ENCODE results near the gene MORN1. TPM values are rescaled to one million over a fixed set of nuclear protein-coding genes. Genes with fewer than 3 reads are reported as not detected.

MORN1 gene
- total RNA-seq, 6 experiments from 2014 or later: 5.3 to 8.9 (median 6.9) TPM

DNA sequence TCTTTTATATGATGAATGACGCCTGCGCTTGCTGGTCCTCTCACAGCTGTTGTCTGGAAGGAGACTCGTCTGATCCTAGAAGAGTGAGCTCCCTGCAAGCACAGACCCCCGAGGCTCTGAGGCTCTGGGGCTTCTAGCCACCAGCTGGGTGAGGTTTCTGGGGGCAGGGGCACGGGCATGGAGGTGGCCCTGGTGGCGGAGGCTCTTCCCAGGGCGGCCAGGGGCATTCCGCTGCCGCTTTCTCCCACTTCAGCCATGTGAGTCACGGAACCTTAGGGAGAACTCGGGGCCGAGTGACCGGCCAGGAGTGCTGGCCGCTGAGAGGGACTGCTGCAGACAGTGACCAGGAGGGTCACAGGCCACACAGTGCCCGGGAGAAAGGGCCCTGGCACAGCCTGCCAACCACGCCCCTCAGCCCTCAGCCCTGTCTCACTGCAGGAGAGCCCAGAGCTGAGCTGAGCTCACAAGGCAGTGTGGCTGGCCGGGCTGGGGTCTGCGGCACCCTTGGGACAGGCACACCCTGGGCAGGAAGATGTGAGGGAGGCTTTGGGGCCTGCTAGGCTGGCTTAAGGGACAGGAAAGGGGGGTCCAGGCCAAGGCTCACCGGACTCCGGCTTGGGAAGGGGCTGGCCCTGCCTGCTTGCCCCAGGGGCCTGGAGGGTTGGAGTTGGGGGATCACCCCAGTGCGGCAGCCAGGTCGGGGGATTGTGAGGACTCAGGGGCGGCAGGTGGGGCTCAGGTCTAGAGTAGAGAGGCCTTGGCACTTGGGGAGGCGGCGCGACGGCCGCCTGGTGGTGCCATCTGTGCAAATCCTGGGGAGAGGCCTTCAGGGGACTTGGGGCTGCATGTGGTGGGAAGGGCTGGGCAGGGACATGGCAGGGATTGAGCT is 35.7 kb downstream of the MORN1 start:
- peaks cover 13% of the 10 kb centered on the region for H3K27me3 Mint-ChIP-seq (ENCODE audit: insufficient read depth)

DNA sequence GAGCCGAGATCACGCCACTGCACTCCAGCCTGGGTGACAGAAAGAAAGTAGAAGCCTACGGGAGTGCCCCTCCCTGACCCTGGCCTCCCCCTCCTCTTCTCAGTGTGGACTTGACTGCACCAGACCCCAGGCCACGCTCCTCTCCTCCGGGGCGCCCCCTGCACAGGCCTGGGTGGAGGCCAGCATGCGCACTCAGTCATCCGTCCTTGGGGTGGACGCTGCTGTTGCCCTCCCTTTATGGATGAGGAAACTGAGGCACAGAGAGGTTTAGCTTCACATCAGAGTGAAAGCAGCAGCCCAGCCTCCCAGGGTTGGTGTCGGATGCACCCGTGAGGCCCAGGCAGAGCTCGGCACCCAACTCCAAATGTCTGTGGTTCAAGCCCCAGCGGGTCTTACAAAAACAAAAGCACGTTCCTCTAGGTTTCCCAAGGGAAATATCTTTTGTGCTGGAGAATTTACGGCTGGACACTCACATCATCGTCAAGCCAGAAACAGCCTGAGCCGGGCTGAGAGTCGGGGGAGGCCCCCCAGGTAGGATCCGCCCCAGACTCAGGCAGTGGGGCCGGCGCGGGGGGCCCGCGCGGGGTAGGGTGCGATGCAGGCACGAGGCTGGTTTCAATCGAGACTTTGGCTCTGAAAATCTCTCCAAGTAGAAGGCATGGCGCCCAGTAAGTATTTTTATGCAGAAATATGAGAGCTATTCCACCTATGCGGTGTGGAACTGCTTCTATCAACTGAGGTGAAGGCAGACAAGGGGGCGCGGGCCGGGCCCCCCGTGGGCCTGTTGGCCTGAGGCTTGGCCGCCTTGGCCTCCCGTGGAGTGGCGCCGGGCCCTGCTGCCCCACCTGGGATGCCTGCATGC is 36.6 kb downstream of the MORN1 start:
- Mint-ChIP-seq H3K27ac (no peak overlapping the region), H3K27me3 (ENCODE audit: insufficient read depth) (peaks cover 15% of the 10 kb centered on the region), H3K4me3 (no peak overlapping the region), H3K9me3 (no peaks in the 10 kb centered on the region), H3K36me3 (ENCODE audit: low read depth) (no peaks in the 10 kb centered on the region), H3K4me1 (ENCODE audit: low read depth) (no peaks in the 10 kb centered on the region)
- no peak for TF ChIP-seq CTCF (IDR thresholded peaks at IDR 0.05)
- DNase-seq: no peak

More for the DNA sequence above, 35.7 kb downstream of the MORN1 start:
- peaks cover 6% of the 10 kb centered on the region for H3K4me1 Mint-ChIP-seq (ENCODE audit: low read depth)
- no peak overlapping the region for H3K27ac Mint-ChIP-seq
- DNase-seq: no peak
- no peaks in the 10 kb centered on the region for H3K9me3 Mint-ChIP-seq
- no peaks in the 10 kb centered on the region for H3K36me3 Mint-ChIP-seq (ENCODE audit: low read depth)
- no peak for TF ChIP-seq CTCF (IDR thresholded peaks at IDR 0.05)
- H3K4me3 Mint-ChIP-seq: no peak overlapping the region

GRCh38 chr1:2353551-2354438 is 37.6 kb downstream of the MORN1 start:
- H3K27ac Mint-ChIP-seq: no peak overlapping the region
- H3K4me3 Mint-ChIP-seq: no peak overlapping the region
- no peaks in the 10 kb centered on the region for H3K9me3 Mint-ChIP-seq
- H3K36me3 Mint-ChIP-seq (ENCODE audit: low read depth): no peaks in the 10 kb centered on the region
- peaks cover 15% of the 10 kb centered on the region for H3K27me3 Mint-ChIP-seq (ENCODE audit: insufficient read depth)
- no peak for TF ChIP-seq CTCF (IDR thresholded peaks at IDR 0.05)
- H3K4me1 Mint-ChIP-seq (ENCODE audit: low read depth): 0 out of 2 replicates have a peak, but pooled peaks cover 6% of the 10 kb centered on the region
- no peak for DNase-seq

GRCh38 chr1:2352897-2353550 is 38.3 kb downstream of the MORN1 start:
- no peak for DNase-seq
- TF ChIP-seq CTCF (IDR thresholded peaks at IDR 0.05): no peak
- Mint-ChIP-seq H3K4me3 (no peak overlapping the region), H3K36me3 (ENCODE audit: low read depth) (no peaks in the 10 kb centered on the region), H3K4me1 (ENCODE audit: low read depth) (0 out of 2 replicates have a peak, but pooled peaks cover 6% of the 10 kb centered on the region), H3K27me3 (ENCODE audit: insufficient read depth) (peaks cover 15% of the 10 kb centered on the region), H3K27ac (no peak overlapping the region), H3K9me3 (no peaks in the 10 kb centered on the region)
